CD4-positive, alpha-beta T cell treated with Interferon gamma for 1 hour (primary cell): ENCODE measurements around the gene CYSRT1.
A peak's percentile ranks its signal among the peaks of the same experiment; 100 is the strongest.

Experiments used
- DNase-seq: peaks from one replicate; pipeline ENCODE4 v3.0.0-alpha.2; 2020

CYSRT1 gene

GRCh38 chr9:137227054-137227852, 2.3 kb downstream of the CYSRT1 start, which contains the start of gene RNF224:
Gene RNF224, plus strand, starts transcription at chr9:137227502. Its CDS starts 834 bp downstream, at chr9:137228336.
- DNase-seq = peak; percentile 79

GRCh38 chr9:137227853-137228505, 3.0 kb downstream of the CYSRT1 start:
- no peak for DNase-seq

GRCh38 chr9:137228506-137228967, 3.6 kb downstream of the CYSRT1 start:
- no peak for DNase-seq

GRCh38 chr9:137228968-137229896, 4.3 kb downstream of the CYSRT1 start:
- no peak for DNase-seq

GRCh38 chr9:137229903-137230704, 5.1 kb downstream of the CYSRT1 start:
- no peak for DNase-seq

GRCh38 chr9:137230705-137231371, 5.9 kb downstream of the CYSRT1 start, which contains the start of gene SLC34A3:
Gene SLC34A3, plus strand, starts transcription at chr9:137230901. Its CDS starts 802 bp downstream, at chr9:137231703.
- DNase-seq = no peak

GRCh38 chr9:137231372-137232039, 6.5 kb downstream of the CYSRT1 start:
- DNase-seq = no peak

- DNase-seq = no peak
Measured at GRCh38 chr9:137232101-137232500, 7.1 kb downstream of the CYSRT1 start.

- no peak for DNase-seq
Measured at GRCh38 chr9:137232510-137232909, 7.5 kb downstream of the CYSRT1 start.

GRCh38 chr9:137233143-137233980, 8.4 kb downstream of the CYSRT1 start:
- DNase-seq = no peak

GRCh38 chr9:137234055-137234697, 9.2 kb downstream of the CYSRT1 start:
- DNase-seq = no peak

GRCh38 chr9:137234758-137235423, 9.9 kb downstream of the CYSRT1 start:
- no peak for DNase-seq

GRCh38 chr9:137235424-137236237, 10.7 kb downstream of the CYSRT1 start:
- no peak for DNase-seq

GRCh38 chr9:137236238-137236935, 11.4 kb downstream of the CYSRT1 start:
- DNase-seq = peak; percentile 88

GRCh38 chr9:137236936-137237421, 12.0 kb downstream of the CYSRT1 start:
- no peak for DNase-seq

- no peak for DNase-seq
Measured at GRCh38 chr9:137237759-137238726, 13.1 kb downstream of the CYSRT1 start.
